ENCODE results near the gene C6.

- TF ChIP-seq CTCF (optimal IDR thresholded peaks at IDR 0.05 in 1 of 3, IDR thresholded peaks at IDR 0.05 in 1 of 3, conservative IDR thresholded peaks at IDR 0.05 in 1 of 3; ENCODE audit: extremely low read depth in 1 of 3, insufficient read depth in 2 of 3, low read length in 3 of 3): no peak
- TF ChIP-seq EZH2 (IDR thresholded peaks at IDR 0.05; ENCODE audit: low read length): no peak
Observed at GRCh38 chr5:41218929-41219657, 5.8 kb upstream of the C6 start.

Measured in keratinocyte (primary cell).